NCI-H1694 treated with DMSO at 0.1 percent for 48 hours (cell line): ENCODE results near the gene NFATC3.

ENCODE experiments used
- DNase-seq: peaks from one replicate; lab custom pipeline; 2025; lab: John Stamatoyannopoulos, UW

The NFATC3 gene

DNA sequence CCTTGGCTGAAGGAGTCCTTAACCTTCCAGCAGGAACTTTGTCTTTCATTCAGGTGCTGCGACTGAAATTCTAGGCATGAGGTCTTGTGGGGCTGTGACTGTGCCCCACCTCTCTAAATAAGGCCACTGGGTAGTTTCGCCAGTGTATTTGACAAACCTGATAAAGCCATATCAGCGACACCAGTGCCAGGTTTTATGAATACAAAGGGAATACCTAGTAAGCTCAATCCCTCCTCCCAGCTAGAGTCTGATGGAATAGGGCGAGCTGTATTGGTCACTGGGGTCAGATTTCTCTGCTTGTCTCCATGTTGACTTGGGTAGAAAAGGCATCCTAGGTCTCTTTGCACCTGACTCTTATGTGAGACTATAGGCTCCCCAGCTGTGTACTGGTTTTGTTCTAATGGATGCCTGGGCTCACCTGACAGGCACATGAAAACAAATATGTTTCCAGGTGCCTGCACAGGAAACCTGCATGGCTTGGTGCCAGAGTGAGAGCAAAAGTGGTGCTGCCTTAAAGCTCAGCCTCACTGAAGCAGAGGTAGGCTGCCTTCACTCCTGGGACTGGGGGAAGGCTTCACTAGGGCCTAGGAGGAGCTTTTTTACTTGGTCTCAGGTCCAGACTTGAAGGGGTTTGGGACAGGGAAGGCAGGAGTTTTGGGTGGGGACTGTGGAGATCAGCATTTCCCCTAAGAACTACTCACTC lies 187.5 kb downstream of the NFATC3 start:
- no peak for DNase-seq

DNA sequence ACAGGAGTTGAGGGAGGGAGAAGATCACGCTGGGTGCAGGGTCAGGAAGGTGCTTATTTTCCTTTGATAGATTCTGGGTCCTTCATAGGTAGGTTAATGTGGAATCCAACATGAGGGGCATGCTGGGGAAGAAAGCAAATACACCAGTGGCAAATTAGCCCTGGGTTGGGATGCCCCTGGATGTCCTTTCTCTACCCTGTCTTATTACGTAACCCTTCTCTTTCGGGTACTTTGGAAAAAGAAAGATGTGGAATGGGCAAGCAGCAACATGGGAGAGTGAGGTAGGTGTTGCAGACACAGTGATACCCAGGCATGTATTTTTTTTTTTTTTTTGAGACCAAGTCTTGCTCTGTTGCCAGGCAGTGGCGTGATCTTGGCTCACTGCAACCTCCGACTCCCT lies 188.3 kb downstream of the NFATC3 start:
- DNase-seq: no peak

DNA sequence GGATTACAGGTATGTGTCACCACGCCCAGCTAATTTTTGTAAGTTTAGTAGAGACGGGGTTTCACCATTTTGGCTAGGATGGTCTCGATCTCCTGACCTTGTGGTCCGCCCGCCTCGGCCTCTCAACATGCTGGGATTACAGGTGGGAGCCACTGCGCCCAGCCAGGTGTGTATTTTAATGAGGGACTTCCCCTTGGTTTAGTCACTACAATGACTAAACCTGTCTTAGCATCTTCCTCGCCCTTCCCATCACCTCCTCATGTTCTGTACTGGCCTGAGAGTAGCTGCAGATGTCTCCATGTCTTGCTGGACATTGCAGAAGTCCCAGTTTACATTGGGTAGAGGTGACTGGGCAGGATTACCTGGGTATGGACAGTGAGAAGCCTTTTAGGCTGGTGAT lies 188.7 kb downstream of the NFATC3 start:
- DNase-seq: no peak

DNA sequence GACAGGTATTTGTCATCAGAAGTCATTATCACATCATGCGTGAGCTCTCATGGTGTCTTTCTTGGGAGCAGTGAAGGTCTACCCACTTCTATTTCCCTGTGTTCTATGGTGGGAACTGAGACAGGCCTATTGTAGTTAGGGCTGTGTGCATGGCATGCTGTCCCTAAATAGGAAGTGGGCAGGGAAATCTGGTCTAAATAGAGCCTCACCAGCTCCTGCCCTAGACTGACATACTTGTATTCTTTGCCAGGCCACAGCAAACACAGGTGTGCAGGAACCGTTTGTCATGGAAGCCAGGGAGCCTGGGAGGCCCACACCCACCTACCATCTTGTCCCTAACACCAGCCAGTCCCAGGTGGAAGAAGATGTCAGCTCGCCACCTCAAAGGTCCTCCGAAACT lies 189.3 kb downstream of the NFATC3 start:
- no peak for DNase-seq

DNA sequence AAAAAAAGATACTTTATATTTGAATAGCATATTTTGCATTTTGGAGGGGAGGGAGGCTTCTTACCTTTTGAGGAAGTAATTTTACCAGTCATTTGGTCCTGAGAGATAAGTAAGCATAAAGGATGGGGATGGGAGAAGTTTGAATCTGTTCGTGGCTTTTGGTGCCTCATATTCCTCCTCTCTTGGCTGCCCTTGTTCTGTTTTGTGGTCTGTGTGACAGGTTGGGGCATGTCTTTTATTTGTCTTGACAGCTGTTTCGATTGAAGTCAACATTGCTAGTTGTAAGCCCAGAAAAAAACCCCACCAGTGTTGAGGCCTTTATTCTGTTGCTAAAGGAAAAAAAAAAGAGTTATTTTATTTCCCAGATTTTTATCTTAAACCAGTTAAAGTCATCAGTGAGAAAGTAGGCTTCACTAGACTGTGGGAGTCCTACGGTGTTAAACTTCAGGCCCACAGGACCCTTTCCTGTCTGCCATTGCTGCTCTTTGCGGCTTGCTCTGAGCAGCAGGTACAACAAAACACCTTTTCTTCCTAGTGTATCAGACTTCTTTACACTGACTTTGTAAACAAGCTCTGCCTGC lies 190.5 kb downstream of the NFATC3 start:
- peak; percentile 82 for DNase-seq

DNA sequence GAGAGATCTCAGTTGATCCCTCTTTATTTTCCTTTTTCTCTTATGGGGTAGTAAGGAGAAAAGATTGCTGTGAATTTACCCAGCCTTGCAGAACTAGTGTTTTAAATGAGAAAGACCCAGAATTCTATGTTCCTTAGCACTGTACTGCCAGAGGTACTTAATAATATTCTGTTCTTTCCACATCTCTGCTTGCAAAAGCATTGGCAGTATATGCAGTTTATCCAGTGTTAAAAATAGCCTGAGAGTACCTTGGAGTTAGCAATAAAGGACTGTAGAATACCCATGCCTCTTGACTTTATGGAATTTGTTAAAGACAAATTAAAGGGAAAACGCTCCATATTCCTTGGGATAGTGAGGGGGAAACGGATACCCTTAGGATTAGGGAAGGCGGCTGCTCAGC lies 191.1 kb downstream of the NFATC3 start:
- no peak for DNase-seq
